ENCODE data around the gene GPC1. TPM values are rescaled to one million over a fixed set of nuclear protein-coding genes. Genes with fewer than 3 reads are reported as not detected.

The GPC1 gene
- total RNA-seq, 1 donor from 2014 or later: 155 TPM

GRCh38 chr2:240452462-240453256 is 17.2 kb downstream of the GPC1 start:
- Mint-ChIP-seq H3K4me1 (ENCODE audit: low read depth, unreplicated experiment) (peaks cover 19% of the 10 kb centered on the region), H3K36me3 (ENCODE audit: unreplicated experiment) (no peaks in the 10 kb centered on the region), H3K27ac (ENCODE audit: unreplicated experiment) (peak overlapping the region; percentile 68), H3K4me3 (ENCODE audit: unreplicated experiment) (no peak overlapping the region), H3K9me3 (ENCODE audit: unreplicated experiment) (peaks cover 10% of the 10 kb centered on the region), H3K27me3 (ENCODE audit: unreplicated experiment) (peaks cover 21% of the 10 kb centered on the region)
- peak; percentile 89 for DNase-seq
- TF ChIP-seq, protein P1, sequence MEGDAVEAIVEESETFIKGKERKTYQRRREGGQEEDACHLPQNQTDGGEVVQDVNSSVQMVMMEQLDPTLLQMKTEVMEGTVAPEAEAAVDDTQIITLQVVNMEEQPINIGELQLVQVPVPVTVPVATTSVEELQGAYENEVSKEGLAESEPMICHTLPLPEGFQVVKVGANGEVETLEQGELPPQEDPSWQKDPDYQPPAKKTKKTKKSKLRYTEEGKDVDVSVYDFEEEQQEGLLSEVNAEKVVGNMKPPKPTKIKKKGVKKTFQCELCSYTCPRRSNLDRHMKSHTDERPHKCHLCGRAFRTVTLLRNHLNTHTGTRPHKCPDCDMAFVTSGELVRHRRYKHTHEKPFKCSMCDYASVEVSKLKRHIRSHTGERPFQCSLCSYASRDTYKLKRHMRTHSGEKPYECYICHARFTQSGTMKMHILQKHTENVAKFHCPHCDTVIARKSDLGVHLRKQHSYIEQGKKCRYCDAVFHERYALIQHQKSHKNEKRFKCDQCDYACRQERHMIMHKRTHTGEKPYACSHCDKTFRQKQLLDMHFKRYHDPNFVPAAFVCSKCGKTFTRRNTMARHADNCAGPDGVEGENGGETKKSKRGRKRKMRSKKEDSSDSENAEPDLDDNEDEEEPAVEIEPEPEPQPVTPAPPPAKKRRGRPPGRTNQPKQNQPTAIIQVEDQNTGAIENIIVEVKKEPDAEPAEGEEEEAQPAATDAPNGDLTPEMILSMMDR (IDR thresholded peaks at IDR 0.05; ENCODE audit: partially characterized antibody, unreplicated experiment): no peak

DNA sequence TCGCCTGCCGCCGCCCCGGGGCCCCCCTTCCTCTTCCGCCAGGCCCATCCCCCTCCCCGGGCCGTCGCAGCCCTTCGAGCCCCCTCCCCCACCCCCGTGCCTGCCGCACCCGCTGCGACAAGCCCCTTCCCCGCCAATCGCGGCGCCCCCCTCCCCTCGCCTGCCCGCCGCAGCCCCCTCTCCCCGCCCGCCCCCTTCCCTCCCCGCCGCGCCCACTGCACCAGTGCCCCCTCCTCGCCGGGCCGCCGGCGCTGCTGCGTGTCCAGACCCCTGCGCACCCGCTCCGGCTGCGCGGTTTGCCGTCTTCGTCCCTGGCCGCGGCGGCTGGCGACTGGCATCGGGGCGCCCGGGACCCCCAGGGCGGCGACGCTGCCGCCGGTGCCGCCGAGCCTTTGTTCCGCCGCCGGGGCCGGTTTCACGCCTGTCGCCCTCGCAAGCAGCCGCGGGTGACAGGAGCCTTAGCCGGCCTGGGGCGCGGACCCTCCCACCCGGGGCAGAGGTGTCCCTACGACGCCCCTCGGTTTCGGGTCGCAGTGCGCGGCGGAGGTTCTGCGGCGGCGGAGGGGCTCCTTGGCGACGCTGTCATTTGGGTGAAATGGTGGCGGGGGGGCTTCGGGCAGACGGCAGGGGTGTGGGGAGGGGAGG is 18.1 kb downstream of the GPC1 start:
- Mint-ChIP-seq H3K36me3 (ENCODE audit: unreplicated experiment) (no peaks in the 10 kb centered on the region), H3K4me3 (ENCODE audit: unreplicated experiment) (peak overlapping the region; percentile 95), H3K9me3 (ENCODE audit: unreplicated experiment) (peaks cover 13% of the 10 kb centered on the region), H3K27ac (ENCODE audit: unreplicated experiment) (peak overlapping the region; percentile 94), H3K27me3 (ENCODE audit: unreplicated experiment) (peaks cover 26% of the 10 kb centered on the region), H3K4me1 (ENCODE audit: low read depth, unreplicated experiment) (peaks cover 21% of the 10 kb centered on the region)
- peak; percentile 76 for DNase-seq
- TF ChIP-seq, protein P1 (IDR thresholded peaks at IDR 0.05; ENCODE audit: partially characterized antibody, unreplicated experiment): no peak

DNA sequence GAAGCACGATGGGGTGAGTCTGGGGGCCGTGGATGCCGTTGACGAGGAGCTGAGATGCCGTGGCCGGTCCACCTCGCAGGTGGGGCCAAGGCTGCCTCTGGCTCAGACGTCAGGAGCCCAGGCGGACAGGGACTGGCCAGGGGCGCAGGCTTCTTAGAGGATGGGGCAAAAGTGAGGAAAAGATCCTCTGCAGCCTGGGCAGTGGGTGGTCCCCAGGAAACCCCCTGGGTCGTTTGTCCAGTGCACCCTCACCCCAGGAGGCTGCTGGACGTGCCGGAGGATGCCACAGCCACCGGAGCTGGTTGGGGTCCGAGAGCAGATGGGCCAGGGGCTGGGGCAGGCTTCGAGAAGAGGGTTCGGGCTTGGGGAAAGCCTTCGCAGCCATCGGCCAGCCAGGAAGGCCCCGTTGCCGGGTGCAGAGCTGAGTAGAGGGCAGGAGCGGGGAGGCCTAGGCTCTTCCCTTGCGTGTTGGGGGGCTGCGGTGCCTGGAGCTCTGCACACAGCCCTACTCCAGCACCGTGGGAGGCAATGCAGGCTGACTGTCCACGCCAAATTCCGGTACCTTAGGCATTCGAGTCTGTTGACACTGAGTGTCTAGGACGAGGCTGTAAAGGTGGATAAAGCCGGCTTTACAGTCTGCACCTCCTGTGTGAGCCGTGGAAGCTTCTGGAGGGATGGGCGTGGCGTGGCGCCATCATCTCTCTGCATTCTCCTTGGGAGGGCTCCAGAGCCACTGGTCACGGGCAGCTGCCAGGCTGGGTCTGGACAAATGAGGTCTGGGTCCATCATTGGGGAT is 18.8 kb downstream of the GPC1 start:
- Mint-ChIP-seq H3K27me3 (ENCODE audit: unreplicated experiment) (peaks cover 26% of the 10 kb centered on the region), H3K27ac (ENCODE audit: unreplicated experiment) (peak overlapping the region; percentile 94), H3K36me3 (ENCODE audit: unreplicated experiment) (no peaks in the 10 kb centered on the region), H3K4me1 (ENCODE audit: low read depth, unreplicated experiment) (peaks cover 21% of the 10 kb centered on the region), H3K9me3 (ENCODE audit: unreplicated experiment) (peaks cover 13% of the 10 kb centered on the region), H3K4me3 (ENCODE audit: unreplicated experiment) (peak overlapping the region; percentile 95)
- DNase-seq: peak; percentile 49
- TF ChIP-seq, protein P1 (IDR thresholded peaks at IDR 0.05; ENCODE audit: partially characterized antibody, unreplicated experiment): no peak

DNA sequence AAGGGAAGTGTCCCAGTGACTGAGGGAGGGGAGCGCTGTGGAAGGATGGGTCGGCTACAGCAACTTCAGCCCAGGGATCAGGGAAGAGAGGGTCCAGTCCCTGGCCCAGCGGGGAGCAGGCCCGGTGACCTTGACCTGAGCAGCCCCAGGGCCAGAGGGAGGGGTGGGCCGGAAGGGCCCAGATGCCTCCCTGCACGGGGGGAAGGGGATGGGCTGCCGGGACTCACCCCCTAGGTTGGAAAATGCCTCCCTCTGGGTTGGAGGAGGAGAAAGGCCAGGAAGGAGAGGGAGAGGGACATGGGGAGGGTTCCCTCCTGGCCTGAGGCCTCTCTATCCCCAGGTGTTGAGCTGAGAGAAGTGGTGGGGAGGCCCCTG is 19.8 kb downstream of the GPC1 start:
- H3K27ac Mint-ChIP-seq (ENCODE audit: unreplicated experiment): no peak overlapping the region
- H3K4me3 Mint-ChIP-seq (ENCODE audit: unreplicated experiment): peak overlapping the region; percentile 95
- peaks cover 23% of the 10 kb centered on the region for H3K27me3 Mint-ChIP-seq (ENCODE audit: unreplicated experiment)
- no peaks in the 10 kb centered on the region for H3K36me3 Mint-ChIP-seq (ENCODE audit: unreplicated experiment)
- TF ChIP-seq, protein P1 (IDR thresholded peaks at IDR 0.05; ENCODE audit: partially characterized antibody, unreplicated experiment): no peak
- peaks cover 13% of the 10 kb centered on the region for H3K9me3 Mint-ChIP-seq (ENCODE audit: unreplicated experiment)
- peaks cover 12% of the 10 kb centered on the region for H3K4me1 Mint-ChIP-seq (ENCODE audit: low read depth, unreplicated experiment)
- peak; percentile 28 for DNase-seq
